ENCODE results near the gene HOXB9. TPM values are rescaled to one million over a fixed set of nuclear protein-coding genes. Genes with fewer than 3 reads are reported as not detected.

HOXB9 gene
- total RNA-seq, 1 experiment from 2014 or later, result 65.9 TPM

- no peak overlapping the region for H3K4me3 ChIP-seq (ENCODE audit: low read depth in 2 of 2, low read length in 2 of 2)
- no TSS peak for BruUV-seq (replicated peaks)
These were observed 3.3 kb downstream of the HOXB9 start for GRCh38 chr17:48622857-48623256.

More at GRCh38 chr17:48622857-48623256, 3.3 kb downstream of the HOXB9 start:
- peaks cover 70% of the 10 kb centered on the region for H3K4me1 ChIP-seq (ENCODE audit: control insufficient read depth, insufficient read depth, low read length)
- ATAC-seq (no peak), DNase-seq (ENCODE audit: low read depth, low spot score) (no peak)
- ChIA-PET CTCF (interaction anchor here (1.5 kb wide), 1 partner anchor 14 kb away, joined by 4 read pairs; no protein-coding TSS in a partner anchor), POLR2A (interaction anchor here (0.6 to 1.0 kb wide), 2 partner anchors 35 to 399 kb away, joined by 3 to 5 read pairs; no protein-coding TSS in a partner anchor)
- peak overlapping the region; percentile 95; the same call in 1 of the 2 replicates for H3K27ac ChIP-seq (ENCODE audit: low read length)
- no peaks in the 10 kb centered on the region for H3K27me3 ChIP-seq (ENCODE audit: control insufficient read depth, insufficient read depth, low read length)
- intact Hi-C loops (cut with micrococcal nuclease; ENCODE audit: unreplicated experiment) (no loop called here), in situ Hi-C loops (cut with HindIII; ENCODE audit: low pct_unique_long_range_greater_than_20kb, low sequenced_read_pairs) (no loop called here)
- H3K36me3 ChIP-seq (ENCODE audit: control insufficient read depth, insufficient read depth, low read length), result no peaks in the 10 kb centered on the region
- no peaks in the 10 kb centered on the region for H3K9me3 ChIP-seq (ENCODE audit: control insufficient read depth, insufficient read depth, low read depth, low read length)
- TF ChIP-seq CTCF (IDR thresholded peaks at IDR 0.05) (no peak), SIN3A (IDR thresholded peaks at IDR 0.05; ENCODE audit: borderline replicate concordance, insufficient read depth, low read depth, low read length) (no peak), TCF7L2 (IDR thresholded peaks at IDR 0.05; ENCODE audit: low read depth, low read length) (no peak), POLR2AphosphoS5 (IDR thresholded peaks at IDR 0.05; ENCODE audit: low read depth, low read length) (no peak), REST (IDR thresholded peaks at IDR 0.05; ENCODE audit: insufficient read depth in 1 of 2, low read depth in 2 of 2, low read length in 1 of 2) (no peak)

Data from Panc1 (cell line).